HG03175 (cell line): ENCODE measurements around the gene DNAJC15.

Source experiments
- ATAC-seq: cut with Tn5 transposase; IDR thresholded peaks from one replicate; pipeline ENCODE4 v1.9.1; 2021; ENCODE audit warnings: mild to moderate bottlenecking, moderate library complexity; ENCODE audit not compliant: unreplicated experiment

The DNAJC15 gene

GRCh38 chr13:43003010-43003409 lies 20.4 kb upstream of the DNAJC15 start:
- ATAC-seq, result no peak

GRCh38 chr13:43003729-43004128 lies 19.7 kb upstream of the DNAJC15 start:
- ATAC-seq, result no peak

- ATAC-seq, result no peak
Measured at GRCh38 chr13:43005460-43006236, 17.7 kb upstream of the DNAJC15 start.

- no peak for ATAC-seq
Measured at GRCh38 chr13:43006893-43007631, 16.3 kb upstream of the DNAJC15 start.

GRCh38 chr13:43008596-43008995 lies 14.8 kb upstream of the DNAJC15 start:
- no peak for ATAC-seq

GRCh38 chr13:43009506-43009905 lies 13.9 kb upstream of the DNAJC15 start:
- no peak for ATAC-seq

- ATAC-seq, result no peak
Measured at GRCh38 chr13:43014162-43014561, 9.2 kb upstream of the DNAJC15 start.

- ATAC-seq, result no peak
Measured at GRCh38 chr13:43016226-43016625, 7.2 kb upstream of the DNAJC15 start.

- ATAC-seq, result no peak
Measured at GRCh38 chr13:43019811-43020210, 3.6 kb upstream of the DNAJC15 start.

GRCh38 chr13:43020794-43021193 lies 2.6 kb upstream of the DNAJC15 start:
- no peak for ATAC-seq

- ATAC-seq, result no peak
Measured at GRCh38 chr13:43021926-43022670, 1.3 kb upstream of the DNAJC15 start.

- no peak for ATAC-seq
Measured at GRCh38 chr13:43022934-43023288, 475 bp upstream of the DNAJC15 start.

GRCh38 chr13:43026262-43026661 lies 2.9 kb downstream of the DNAJC15 start:
- no peak for ATAC-seq

GRCh38 chr13:43030548-43030947 lies 7.2 kb downstream of the DNAJC15 start:
- no peak for ATAC-seq

GRCh38 chr13:43031881-43032280 lies 8.5 kb downstream of the DNAJC15 start:
- ATAC-seq, result no peak

- no peak for ATAC-seq
Measured at GRCh38 chr13:43033038-43033437, 9.7 kb downstream of the DNAJC15 start.

- ATAC-seq, result no peak
Measured at GRCh38 chr13:43036351-43037250, 13.2 kb downstream of the DNAJC15 start.

GRCh38 chr13:43039966-43040365 lies 16.6 kb downstream of the DNAJC15 start:
- ATAC-seq, result no peak

GRCh38 chr13:43040581-43041368 lies 17.4 kb downstream of the DNAJC15 start:
- peak; percentile 3 for ATAC-seq

GRCh38 chr13:43041369-43041921 lies 18.1 kb downstream of the DNAJC15 start:
- ATAC-seq, result peak; percentile 69
